ENCODE results near the gene SPATC1L.

- no peak for TF ChIP-seq CTCF (conservative IDR thresholded peaks at IDR 0.05; ENCODE audit: low read length)
- TF ChIP-seq EZH2phosphoT487 (IDR thresholded peaks at IDR 0.05; ENCODE audit: borderline replicate concordance, low read depth, low read length), result no peak
Measured at GRCh38 chr21:46125846-46126301, 58.4 kb downstream of the SPATC1L start.

All from OCI-LY7 (cell line).